ENCODE data around the gene SLC26A11. TPM values are rescaled to one million over a fixed set of nuclear protein-coding genes. Genes with fewer than 3 reads are reported as not detected.
"Not testable (repeated sequence)": the region's sequence is repeated elsewhere in the genome, so short reads cannot be mapped to it uniquely, and the experiment has no call there.

Gene SLC26A11
- total and polyA plus RNA-seq, 7 donors, result 2.2 to 5.1 (median 3.2) TPM

DNA sequence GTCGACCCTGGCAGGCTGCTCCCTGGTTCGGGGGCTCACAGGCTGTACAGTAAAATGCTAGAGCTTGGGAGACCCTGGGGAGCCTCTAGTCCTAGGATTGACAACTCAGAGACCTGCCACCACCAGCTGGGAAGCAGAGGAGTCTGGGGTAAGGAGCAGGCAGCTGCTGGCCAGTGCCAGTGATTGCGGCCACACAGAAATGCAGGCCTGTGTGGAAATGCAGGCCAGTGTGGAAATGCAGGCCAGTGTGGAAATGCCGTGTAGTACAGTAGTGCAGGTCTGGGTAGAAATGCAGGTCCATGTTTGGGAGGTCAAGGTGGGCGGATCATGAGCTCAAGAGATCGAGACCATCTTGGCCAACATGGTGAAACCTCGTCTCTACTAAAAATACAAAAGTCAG, 23.6 kb upstream of the SLC26A11 start:
- H3K4me1 ChIP-seq, result peaks cover 5% of the 10 kb centered on the region
- no peak overlapping the region for H3K27ac ChIP-seq
- no peaks in the 10 kb centered on the region for H3K9me3 ChIP-seq
- TF ChIP-seq, protein P1, sequence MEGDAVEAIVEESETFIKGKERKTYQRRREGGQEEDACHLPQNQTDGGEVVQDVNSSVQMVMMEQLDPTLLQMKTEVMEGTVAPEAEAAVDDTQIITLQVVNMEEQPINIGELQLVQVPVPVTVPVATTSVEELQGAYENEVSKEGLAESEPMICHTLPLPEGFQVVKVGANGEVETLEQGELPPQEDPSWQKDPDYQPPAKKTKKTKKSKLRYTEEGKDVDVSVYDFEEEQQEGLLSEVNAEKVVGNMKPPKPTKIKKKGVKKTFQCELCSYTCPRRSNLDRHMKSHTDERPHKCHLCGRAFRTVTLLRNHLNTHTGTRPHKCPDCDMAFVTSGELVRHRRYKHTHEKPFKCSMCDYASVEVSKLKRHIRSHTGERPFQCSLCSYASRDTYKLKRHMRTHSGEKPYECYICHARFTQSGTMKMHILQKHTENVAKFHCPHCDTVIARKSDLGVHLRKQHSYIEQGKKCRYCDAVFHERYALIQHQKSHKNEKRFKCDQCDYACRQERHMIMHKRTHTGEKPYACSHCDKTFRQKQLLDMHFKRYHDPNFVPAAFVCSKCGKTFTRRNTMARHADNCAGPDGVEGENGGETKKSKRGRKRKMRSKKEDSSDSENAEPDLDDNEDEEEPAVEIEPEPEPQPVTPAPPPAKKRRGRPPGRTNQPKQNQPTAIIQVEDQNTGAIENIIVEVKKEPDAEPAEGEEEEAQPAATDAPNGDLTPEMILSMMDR (IDR thresholded peaks at IDR 0.05), result no peak
- WGBS, 3 donors, result 80 to 82% (median 80%) methylated on average over 7 of the region's 7 CpGs
- H3K4me3 ChIP-seq, result no peak overlapping the region
- intact Hi-C loops (cut with DNase I), result loop anchor here in 1 of 2 donors (5.0 to 10.0 kb wide), 2 partner anchors 56 to 168 kb away; no protein-coding TSS in a partner anchor
- no peaks in the 10 kb centered on the region for H3K36me3 ChIP-seq (ENCODE audit: insufficient read depth in 1 of 2, low read depth in 1 of 2)
- H3K27me3 ChIP-seq (ENCODE audit: insufficient read depth in 3 of 3, low read length in 2 of 3), result peaks cover 0 to 8% (median 0%) of the 10 kb centered on the region in 3 donors
- DNase-seq (no peak), ATAC-seq (no peak)

DNA sequence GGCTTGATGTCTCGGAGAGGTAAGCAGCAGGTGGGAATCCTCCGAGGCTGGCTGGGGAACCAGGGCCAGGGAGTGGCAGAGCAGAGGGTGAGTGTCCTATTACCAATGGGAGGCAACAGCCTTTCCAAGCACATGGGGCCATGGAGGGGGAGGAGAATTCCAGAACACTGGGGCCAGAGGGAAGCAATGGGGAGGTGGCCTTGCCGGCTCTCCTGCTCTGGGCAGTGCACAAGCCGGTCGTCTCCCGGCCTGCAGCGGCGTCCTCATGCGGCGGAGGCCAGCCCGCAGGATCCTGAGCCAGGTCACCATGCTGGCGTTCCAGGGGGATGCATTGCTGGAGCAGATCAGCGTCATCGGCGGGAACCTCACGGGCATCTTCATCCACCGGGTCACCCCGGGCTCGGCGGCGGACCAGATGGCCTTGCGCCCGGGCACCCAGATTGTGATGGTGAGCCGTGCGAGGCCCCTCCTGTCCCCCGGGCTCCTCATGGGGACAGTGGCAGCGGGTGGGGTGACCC, 22.0 kb upstream of the SLC26A11 start:
- Histone ChIP-seq H3K27ac (no peak overlapping the region), H3K9me3 (no peaks in the 10 kb centered on the region), H3K4me3 (no peak overlapping the region), H3K36me3 (ENCODE audit: insufficient read depth in 1 of 2, low read depth in 1 of 2) (no peaks in the 10 kb centered on the region), H3K27me3 (ENCODE audit: insufficient read depth in 3 of 3, low read length in 2 of 3) (peaks cover 0 to 4% (median 0%) of the 10 kb centered on the region in 3 donors), H3K4me1 (peaks cover 5% of the 10 kb centered on the region)
- intact Hi-C loops (cut with DNase I), result loop anchor here in 1 of 2 donors (5.0 to 10.0 kb wide), 2 partner anchors 54 to 167 kb away; no protein-coding TSS in a partner anchor
- DNase-seq, result no peak
- 58 to 60% (median 58%) methylated on average over 27 of the region's 27 CpGs for WGBS, 3 donors
- TF ChIP-seq, protein P1 (IDR thresholded peaks at IDR 0.05), result no peak
- peak; percentile 49 to 73 (median 71) for ATAC-seq

DNA sequence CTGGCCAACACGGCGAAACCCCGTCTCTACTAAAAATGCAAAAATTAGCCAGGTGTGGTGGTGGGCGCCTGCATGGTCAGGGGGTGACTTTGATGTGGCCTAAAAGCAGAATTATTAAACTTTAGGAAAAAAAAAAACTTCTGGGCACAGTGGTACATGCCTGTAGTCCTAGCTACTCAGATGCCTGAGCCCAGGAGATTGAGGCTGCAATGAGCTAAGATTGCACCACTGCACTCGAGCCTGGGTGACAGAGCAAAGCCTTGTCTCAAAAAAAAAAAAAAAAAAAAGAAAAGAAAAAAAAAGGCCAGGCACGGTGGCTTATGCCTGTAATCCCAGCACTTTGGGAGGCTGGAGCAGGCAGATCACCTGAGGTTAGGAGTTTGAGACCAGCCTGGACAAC, 20.9 kb upstream of the SLC26A11 start:
- H3K27me3 ChIP-seq (ENCODE audit: insufficient read depth in 3 of 3, low read length in 2 of 3); H3K4me1 ChIP-seq; H3K9me3 ChIP-seq; H3K27ac ChIP-seq; ATAC-seq; H3K4me3 ChIP-seq; H3K36me3 ChIP-seq (ENCODE audit: insufficient read depth in 1 of 2, low read depth in 1 of 2); DNase-seq: not testable (repeated sequence)
- intact Hi-C loops (cut with DNase I), result loop anchor here in 1 of 2 donors (5.0 to 10.0 kb wide), 2 partner anchors 53 to 166 kb away; no protein-coding TSS in a partner anchor
- WGBS, 3 donors, result 58 to 77% (median 67%) methylated on average over 6 of the region's 6 CpGs

DNA sequence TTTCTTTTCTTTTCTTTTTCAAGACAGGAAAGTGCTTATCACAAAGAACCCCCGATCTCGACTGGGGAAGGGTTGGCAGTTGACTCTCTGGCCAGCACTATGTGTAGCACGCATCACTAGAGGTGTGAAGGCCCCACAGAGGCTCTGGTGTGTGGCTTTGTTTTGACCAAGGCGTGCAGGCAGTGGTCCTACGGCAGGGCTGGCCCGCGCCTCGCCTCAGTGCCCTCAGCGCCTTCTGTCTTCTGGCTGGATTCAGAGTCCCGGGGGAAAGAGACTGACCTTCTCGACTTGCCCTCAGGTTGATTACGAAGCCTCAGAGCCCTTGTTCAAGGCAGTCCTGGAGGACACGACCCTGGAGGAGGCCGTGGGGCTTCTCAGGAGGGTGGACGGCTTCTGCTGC, 18.8 kb upstream of the SLC26A11 start:
- H3K27ac ChIP-seq, result no peak overlapping the region
- DNase-seq (no peak), ATAC-seq (no peak)
- H3K27me3 ChIP-seq (ENCODE audit: insufficient read depth in 3 of 3, low read length in 2 of 3), result no peaks in the 10 kb centered on the region
- intact Hi-C loops (cut with DNase I), result no loop called here
- H3K4me1 ChIP-seq, result peaks cover 5% of the 10 kb centered on the region
- H3K4me3 ChIP-seq, result no peak overlapping the region
- H3K9me3 ChIP-seq, result no peaks in the 10 kb centered on the region
- no peaks in the 10 kb centered on the region for H3K36me3 ChIP-seq (ENCODE audit: insufficient read depth in 1 of 2, low read depth in 1 of 2)
- WGBS, 3 donors, result 76 to 86% (median 80%) methylated on average over 15 of the region's 15 CpGs
- TF ChIP-seq, protein P1 (IDR thresholded peaks at IDR 0.05), result no peak

DNA sequence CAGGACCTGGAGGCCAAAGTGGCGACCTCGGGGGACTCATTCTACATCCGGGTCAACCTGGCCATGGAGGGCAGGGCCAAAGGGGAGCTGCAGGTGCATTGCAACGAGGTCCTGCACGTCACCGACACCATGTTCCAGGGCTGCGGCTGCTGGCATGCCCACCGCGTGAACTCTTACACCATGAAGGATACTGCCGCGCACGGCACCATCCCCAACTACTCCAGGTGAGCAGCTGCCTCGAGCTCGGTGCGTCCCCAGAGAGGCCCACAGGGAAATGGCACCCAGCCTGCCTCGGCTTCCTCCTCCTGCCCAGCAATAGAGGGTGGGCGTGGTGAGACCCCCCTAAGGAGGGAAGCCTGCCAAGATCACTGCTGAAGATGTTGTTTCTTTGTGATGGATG, 18.0 kb upstream of the SLC26A11 start:
- intact Hi-C loops (cut with DNase I), result no loop called here
- Histone ChIP-seq H3K36me3 (ENCODE audit: insufficient read depth in 1 of 2, low read depth in 1 of 2) (no peaks in the 10 kb centered on the region), H3K4me3 (no peak overlapping the region), H3K27me3 (ENCODE audit: insufficient read depth in 3 of 3, low read length in 2 of 3) (no peaks in the 10 kb centered on the region), H3K9me3 (no peaks in the 10 kb centered on the region), H3K27ac (no peak overlapping the region), H3K4me1 (peaks cover 5% of the 10 kb centered on the region)
- TF ChIP-seq, protein P1 (IDR thresholded peaks at IDR 0.05), result no peak
- ATAC-seq, result no peak
- no peak for DNase-seq
- 84 to 86% (median 85%) methylated on average over 16 to 17 of the region's 17 CpGs for WGBS, 3 donors
